HEK293T (cell line): ENCODE data around the gene IZUMO2.

Source experiments
- BHLHE40 ChIP-seq: fragments of 450-650 bp; IDR thresholded peaks from 2 replicates; pipeline ENCODE4 v1.6.1; 2016; ENCODE audit warnings: mild to moderate bottlenecking, moderate library complexity, borderline replicate concordance
- CTBP1 ChIP-seq: fragments of 450-650 bp; IDR thresholded peaks from 2 replicates; pipeline ENCODE4 v1.6.1; 2016; ENCODE audit warnings: borderline replicate concordance
- ELF4 ChIP-seq: fragments of 450-650 bp; IDR thresholded peaks from 2 replicates; pipeline ENCODE4 v1.6.1; 2017; ENCODE audit warnings: antibody characterized with exemption
- FOXA1 ChIP-seq: fragments of 450-650 bp; IDR thresholded peaks from 2 replicates; pipeline ENCODE4 v1.6.1; 2016; ENCODE audit warnings: mild to moderate bottlenecking
- FOXK2 ChIP-seq: fragments of 450-650 bp; IDR thresholded peaks from 2 replicates; pipeline ENCODE4 v1.6.1; 2016; ENCODE audit warnings: mild to moderate bottlenecking
- HDGF ChIP-seq: fragments of 450-650 bp; IDR thresholded peaks from 2 replicates; pipeline ENCODE4 v1.6.1; 2017; ENCODE audit warnings: antibody characterized with exemption, borderline replicate concordance
- L3MBTL2 ChIP-seq: fragments of 450-650 bp; conservative IDR thresholded peaks from 2 replicates; pipeline ENCODE4 v1.6.1; 2016; ENCODE audit warnings: mild to moderate bottlenecking
- LEF1 ChIP-seq: fragments of 450-650 bp; IDR thresholded peaks from 2 replicates; pipeline ENCODE4 v1.6.1; 2017; ENCODE audit warnings: mild to moderate bottlenecking, borderline replicate concordance
- NFRKB ChIP-seq: fragments of 450-650 bp; IDR thresholded peaks from 2 replicates; pipeline ENCODE4 v1.6.1; 2016; ENCODE audit warnings: mild to moderate bottlenecking, moderate library complexity
- SUZ12 ChIP-seq: fragments of 450-650 bp; IDR thresholded peaks from 2 replicates; pipeline ENCODE4 v1.6.1; 2016; ENCODE audit warnings: mild to moderate bottlenecking
- ZNF384 ChIP-seq: fragments of 450-650 bp; IDR thresholded peaks from 2 replicates; pipeline ENCODE4 v1.6.1; 2016

GRCh38 chr19:50191216-50191615, 28.1 kb upstream of the IZUMO2 start:
- TF ChIP-seq FOXA1: no peak
- no peak for TF ChIP-seq FOXK2
- no peak for TF ChIP-seq LEF1
- no peak for TF ChIP-seq BHLHE40
- no peak for TF ChIP-seq ELF4
- TF ChIP-seq ZNF384: no peak
- TF ChIP-seq SUZ12: no peak
- no peak for TF ChIP-seq CTBP1
- no peak for TF ChIP-seq NFRKB
- no peak for TF ChIP-seq L3MBTL2
- TF ChIP-seq HDGF: no peak
